Measurements from ENCODE around the gene HBEGF.
"Not testable (repeated sequence)": the region's sequence is repeated elsewhere in the genome, so short reads cannot be mapped to it uniquely, and the experiment has no call there.

The HBEGF gene

DNA sequence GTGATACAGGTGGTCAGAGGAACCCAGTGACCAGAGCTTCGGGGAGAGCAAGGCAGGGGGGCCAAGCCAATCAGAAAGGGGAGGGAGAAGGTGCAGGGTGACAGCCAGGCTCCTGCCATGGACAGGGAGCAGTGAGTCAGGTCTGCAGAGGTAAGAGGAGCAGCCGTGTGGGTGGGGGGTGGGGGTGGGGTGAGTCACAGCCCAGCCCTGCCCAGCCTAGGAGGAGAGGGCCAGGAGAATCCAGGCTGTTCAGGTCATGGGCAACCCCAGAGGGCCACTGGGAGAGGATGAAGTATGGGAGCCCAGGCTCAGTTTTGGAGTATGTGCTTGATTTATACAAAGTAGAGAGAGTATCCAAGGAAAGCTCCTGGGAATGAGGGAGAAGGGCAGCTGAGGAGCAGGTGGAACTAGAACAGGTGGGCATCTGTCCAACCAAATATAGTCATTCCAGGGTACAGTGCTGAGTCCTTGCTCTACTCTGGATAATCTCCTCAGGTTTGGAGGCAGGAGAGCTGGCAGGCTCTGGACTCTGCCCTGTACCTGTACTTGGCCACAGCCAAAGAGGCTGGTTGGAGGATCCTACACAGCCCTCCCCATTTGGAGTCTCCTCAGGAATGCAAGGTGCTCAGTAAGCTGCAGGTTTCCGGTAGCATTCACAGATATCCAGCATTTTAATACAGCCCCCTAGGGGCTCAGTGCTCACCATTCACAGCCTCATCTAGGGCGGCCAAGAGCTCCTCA, 1.6 kb downstream of the HBEGF start:
- peaks cover 32% of the 10 kb centered on the region; the same call in 1 of the 2 replicates for H3K36me3 ChIP-seq (ENCODE audit: insufficient read depth, low read length)
- peak overlapping the region; percentile 44 for H3K27ac ChIP-seq (ENCODE audit: low read depth, low read length, poor library complexity, severe bottlenecking)

DNA sequence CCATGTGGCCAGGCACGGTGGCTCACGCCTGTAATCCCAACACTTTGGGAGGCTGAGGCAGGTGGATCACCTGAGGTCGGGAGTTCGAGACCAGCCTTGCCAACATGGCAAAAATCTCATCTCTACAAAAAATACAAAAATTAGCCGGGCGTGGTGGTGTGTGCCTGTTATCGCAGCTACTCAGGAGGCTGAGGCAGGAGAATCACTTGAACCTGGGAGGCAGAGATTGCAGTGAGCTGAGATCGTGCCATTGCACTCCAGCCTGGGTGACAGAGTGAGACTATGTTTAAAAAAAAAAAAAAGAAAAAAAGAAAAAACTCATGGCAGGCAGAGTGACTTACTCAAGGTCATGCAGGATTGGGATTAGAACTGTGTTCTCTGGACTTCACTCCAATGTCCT, 2.6 kb downstream of the HBEGF start:
- Histone ChIP-seq H3K79me2 (ENCODE audit: insufficient read depth, low read length) (peaks cover 16% of the 10 kb centered on the region; the same call in 1 of the 2 replicates), H3K4me3 (ENCODE audit: low read depth, low read length, poor library complexity, severe bottlenecking) (peak overlapping the region; percentile 78), H3K27ac (ENCODE audit: low read depth, low read length, poor library complexity, severe bottlenecking) (peak overlapping the region; percentile 3), H3K4me1 (ENCODE audit: insufficient read depth, low read length, severe bottlenecking) (peaks cover 62% of the 10 kb centered on the region), H3K9ac (ENCODE audit: low read length) (peak overlapping the region; percentile 84; the same call in 1 of the 2 replicates), H3K36me3 (ENCODE audit: insufficient read depth, low read length) (peaks cover 35% of the 10 kb centered on the region; the same call in 1 of the 2 replicates), H3K4me2 (ENCODE audit: low read length) (peak overlapping the region; percentile 84)
- H3K9me2 ChIP-seq (ENCODE audit: low read depth, low read length); H3K9me3 ChIP-seq (ENCODE audit: low read length); H3K27me3 ChIP-seq (ENCODE audit: insufficient read depth, low read length); H3F3A ChIP-seq (ENCODE audit: insufficient read depth, low read length); H2AFZ ChIP-seq (ENCODE audit: low read length); H4K20me1 ChIP-seq (ENCODE audit: insufficient read depth, low read length): not testable (repeated sequence)

More for the DNA sequence above, 1.6 kb downstream of the HBEGF start:
- Histone ChIP-seq H3K4me1 (ENCODE audit: insufficient read depth, low read length, severe bottlenecking) (peaks cover 67% of the 10 kb centered on the region), H3K9ac (ENCODE audit: low read length) (peak overlapping the region; percentile 84), H3K4me3 (ENCODE audit: low read depth, low read length, poor library complexity, severe bottlenecking) (peak overlapping the region; percentile 78), H3K27me3 (ENCODE audit: insufficient read depth, low read length) (no peaks in the 10 kb centered on the region), H3F3A (ENCODE audit: insufficient read depth, low read length) (no peaks in the 10 kb centered on the region), H4K20me1 (ENCODE audit: insufficient read depth, low read length) (no peaks in the 10 kb centered on the region), H3K9me2 (ENCODE audit: low read depth, low read length) (no peaks in the 10 kb centered on the region), H2AFZ (ENCODE audit: low read length) (no peak overlapping the region), H3K79me2 (ENCODE audit: insufficient read depth, low read length) (peaks cover 16% of the 10 kb centered on the region; the same call in 1 of the 2 replicates), H3K9me3 (ENCODE audit: low read length) (no peaks in the 10 kb centered on the region), H3K4me2 (ENCODE audit: low read length) (peak overlapping the region; percentile 84)
- TF ChIP-seq, protein P1, sequence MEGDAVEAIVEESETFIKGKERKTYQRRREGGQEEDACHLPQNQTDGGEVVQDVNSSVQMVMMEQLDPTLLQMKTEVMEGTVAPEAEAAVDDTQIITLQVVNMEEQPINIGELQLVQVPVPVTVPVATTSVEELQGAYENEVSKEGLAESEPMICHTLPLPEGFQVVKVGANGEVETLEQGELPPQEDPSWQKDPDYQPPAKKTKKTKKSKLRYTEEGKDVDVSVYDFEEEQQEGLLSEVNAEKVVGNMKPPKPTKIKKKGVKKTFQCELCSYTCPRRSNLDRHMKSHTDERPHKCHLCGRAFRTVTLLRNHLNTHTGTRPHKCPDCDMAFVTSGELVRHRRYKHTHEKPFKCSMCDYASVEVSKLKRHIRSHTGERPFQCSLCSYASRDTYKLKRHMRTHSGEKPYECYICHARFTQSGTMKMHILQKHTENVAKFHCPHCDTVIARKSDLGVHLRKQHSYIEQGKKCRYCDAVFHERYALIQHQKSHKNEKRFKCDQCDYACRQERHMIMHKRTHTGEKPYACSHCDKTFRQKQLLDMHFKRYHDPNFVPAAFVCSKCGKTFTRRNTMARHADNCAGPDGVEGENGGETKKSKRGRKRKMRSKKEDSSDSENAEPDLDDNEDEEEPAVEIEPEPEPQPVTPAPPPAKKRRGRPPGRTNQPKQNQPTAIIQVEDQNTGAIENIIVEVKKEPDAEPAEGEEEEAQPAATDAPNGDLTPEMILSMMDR (IDR thresholded peaks at IDR 0.05; ENCODE audit: low read length) = no peak; the same call in 1 of the 2 replicates
- no peak for TF ChIP-seq EZH2 (IDR thresholded peaks at IDR 0.05; ENCODE audit: borderline replicate concordance, low read length)

DNA sequence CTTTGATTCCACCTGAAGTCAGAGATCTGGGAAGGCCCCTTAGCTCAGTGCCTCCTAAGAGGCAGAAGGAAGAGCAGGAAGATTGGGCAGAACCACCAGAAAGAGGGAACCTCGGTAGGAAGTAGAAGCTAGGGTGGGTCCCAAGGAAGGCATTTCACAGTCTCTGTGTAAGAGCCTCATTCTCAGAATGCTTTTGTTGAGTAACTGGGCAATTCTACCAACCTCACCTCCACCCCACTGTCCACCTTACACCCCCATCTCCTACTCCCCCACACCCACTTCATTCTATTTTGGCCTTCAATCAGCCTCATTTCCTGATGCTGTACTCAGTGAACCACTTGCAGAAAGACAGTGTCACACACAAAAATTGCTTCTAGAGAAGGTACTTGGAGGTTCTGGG, 3.5 kb downstream of the HBEGF start:
- no peak overlapping the region for H2AFZ ChIP-seq (ENCODE audit: low read length)
- H3F3A ChIP-seq (ENCODE audit: insufficient read depth, low read length) = no peaks in the 10 kb centered on the region
- H3K9ac ChIP-seq (ENCODE audit: low read length) = peak overlapping the region; percentile 1; the same call in 1 of the 2 replicates
- H3K4me2 ChIP-seq (ENCODE audit: low read length) = peak overlapping the region; percentile 47
- peaks cover 16% of the 10 kb centered on the region; the same call in 1 of the 2 replicates for H3K79me2 ChIP-seq (ENCODE audit: insufficient read depth, low read length)
- H3K27ac ChIP-seq (ENCODE audit: low read depth, low read length, poor library complexity, severe bottlenecking) = peak overlapping the region; percentile 14
- peaks cover 39% of the 10 kb centered on the region; the same call in 1 of the 2 replicates for H3K36me3 ChIP-seq (ENCODE audit: insufficient read depth, low read length)
- H3K27me3 ChIP-seq (ENCODE audit: insufficient read depth, low read length) = no peaks in the 10 kb centered on the region
- H3K4me1 ChIP-seq (ENCODE audit: insufficient read depth, low read length, severe bottlenecking) = peaks cover 52% of the 10 kb centered on the region
- H3K9me2 ChIP-seq (ENCODE audit: low read depth, low read length) = no peaks in the 10 kb centered on the region
- H3K9me3 ChIP-seq (ENCODE audit: low read length) = no peaks in the 10 kb centered on the region
- no peak for TF ChIP-seq EZH2 (IDR thresholded peaks at IDR 0.05; ENCODE audit: borderline replicate concordance, low read length)
- TF ChIP-seq, protein P1 (IDR thresholded peaks at IDR 0.05; ENCODE audit: low read length) = no peak
- no peaks in the 10 kb centered on the region for H4K20me1 ChIP-seq (ENCODE audit: insufficient read depth, low read length)
- peak overlapping the region; percentile 15 for H3K4me3 ChIP-seq (ENCODE audit: low read depth, low read length, poor library complexity, severe bottlenecking)
